GM23338 (cell line): Measurements from ENCODE around the gene CAMKV. TPM values are rescaled to one million over a fixed set of nuclear protein-coding genes. Genes with fewer than 3 reads are reported as not detected.

Experiments used
- ATAC-seq: fragments of 200-7000 bp; cut with Tn5 transposase; 3 replicates; pipeline ENCODE4 v1.9.1; 2020
- DNase-seq: peaks from one replicate; pipeline ENCODE4 v3.0.0-alpha.2; 2015; ENCODE audit warnings: low spot score
- H2AFZ ChIP-seq: fragments of 200-600 bp; sonication (generic); 2 replicates; pipeline ENCODE4 v1.8.0; 2016; ENCODE audit warnings: antibody characterized with exemption, mild to moderate bottlenecking, moderate library complexity
- H3F3A ChIP-seq: fragments of 200-600 bp; sonication (generic); replicated peaks from 2 replicates; pipeline ENCODE4 v1.8.0; 2017; ENCODE audit warnings: antibody characterized with exemption, mixed run types, low read depth
- H3K27ac ChIP-seq: fragments of 200-600 bp; sonication (generic); 2 replicates; pipeline ENCODE4 v1.6.1; 2016; ENCODE audit warnings: low read depth
- H3K27me3 ChIP-seq: fragments of 200-600 bp; sonication (generic); 2 replicates; pipeline ENCODE4 v1.8.0; 2016; ENCODE audit warnings: mild to moderate bottlenecking, mixed run types, moderate library complexity; ENCODE audit not compliant: insufficient read depth
- H3K36me3 ChIP-seq: fragments of 200-600 bp; sonication (generic); 2 replicates; pipeline ENCODE4 v1.8.0; 2016; ENCODE audit warnings: mild to moderate bottlenecking; ENCODE audit not compliant: insufficient read depth
- H3K4me1 ChIP-seq: fragments of 200-600 bp; sonication (generic); 2 replicates; pipeline ENCODE4 v1.8.0; 2016; ENCODE audit warnings: mild to moderate bottlenecking, moderate library complexity; ENCODE audit not compliant: insufficient read depth
- H3K4me2 ChIP-seq: fragments of 200-600 bp; sonication (generic); 2 replicates; pipeline ENCODE4 v1.7.1; 2017; ENCODE audit warnings: mixed run types
- H3K4me3 ChIP-seq: fragments of 200-600 bp; sonication (generic); 2 replicates; pipeline ENCODE4 v1.6.1; 2016; ENCODE audit warnings: mixed run types
- H3K79me2 ChIP-seq: fragments of 200-600 bp; sonication (generic); replicated peaks from 2 replicates; pipeline ENCODE4 v1.8.0; 2017; ENCODE audit warnings: mild to moderate bottlenecking; ENCODE audit not compliant: insufficient read depth
- H3K9me2 ChIP-seq: fragments of 200-600 bp; sonication (generic); 2 replicates; pipeline ENCODE4 v1.8.0; 2017; ENCODE audit not compliant: insufficient read depth
- H4K20me1 ChIP-seq: fragments of 200-600 bp; sonication (generic); replicated peaks from 2 replicates; pipeline ENCODE4 v1.8.0; 2017; ENCODE audit warnings: mild to moderate bottlenecking; ENCODE audit not compliant: insufficient read depth
- H3K27ac Mint-ChIP-seq: 2 replicates; pipeline ENCODE4 v1.8.0; 2020; ENCODE audit warnings: inconsistent platforms, mild to moderate bottlenecking, moderate library complexity, mixed read lengths
- H3K27me3 Mint-ChIP-seq: 3 replicates; pipeline ENCODE4 v1.8.0; 2022; ENCODE audit warnings: low read depth, mild to moderate bottlenecking, moderate library complexity, mixed read lengths, inconsistent platforms; ENCODE audit not compliant: insufficient read depth, poor library complexity
- H3K36me3 Mint-ChIP-seq: 3 replicates; pipeline ENCODE4 v1.8.0; 2021; ENCODE audit warnings: low read depth, mild to moderate bottlenecking, inconsistent platforms, moderate library complexity, mixed read lengths
- H3K4me1 Mint-ChIP-seq: 3 replicates; pipeline ENCODE4 v1.8.0; 2020; ENCODE audit warnings: mild to moderate bottlenecking, inconsistent platforms, mixed read lengths
- H3K4me3 Mint-ChIP-seq: 3 replicates; pipeline ENCODE4 v1.8.0; 2021; ENCODE audit warnings: moderate library complexity, mild to moderate bottlenecking, inconsistent platforms, mixed read lengths
- H3K9me3 Mint-ChIP-seq: 3 replicates; pipeline ENCODE4 v1.8.0; 2020; ENCODE audit warnings: moderate library complexity, mild to moderate bottlenecking, inconsistent platforms, mixed read lengths
- CREB1 ChIP-seq: fragments of 250-450 bp; sonication (Bioruptor Pico); IDR thresholded peaks from 2 replicates; pipeline ENCODE4 v1.5.0; 2020; ENCODE audit warnings: low read depth, mild to moderate bottlenecking, moderate library complexity
- EZH2 ChIP-seq: fragments of 200-600 bp; sonication (generic); IDR thresholded peaks from one replicate; pipeline ENCODE4 v1.8.0; 2017; ENCODE audit warnings: antibody characterized with exemption, mild to moderate bottlenecking, low read depth; ENCODE audit not compliant: unreplicated experiment
- EZH2phosphoT487 ChIP-seq: fragments of 200-600 bp; sonication (generic); IDR thresholded peaks from one replicate; pipeline ENCODE4 v1.8.1; 2018; ENCODE audit warnings: antibody characterized with exemption; ENCODE audit not compliant: unreplicated experiment
- JUNB ChIP-seq: IDR thresholded peaks from one replicate; pipeline ENCODE4 v1.6.1; 2016; ENCODE audit warnings: antibody characterized with exemption; ENCODE audit not compliant: unreplicated experiment
- NANOG ChIP-seq: IDR thresholded peaks from 2 replicates; pipeline ENCODE4 v1.6.1; 2016; ENCODE audit warnings: antibody characterized with exemption, borderline replicate concordance
- POLR2AphosphoS5 ChIP-seq: IDR thresholded peaks from 2 replicates; pipeline ENCODE4 v1.6.1; 2016; ENCODE audit warnings: antibody characterized with exemption, low read depth
- REST ChIP-seq: IDR thresholded peaks from one replicate; pipeline ENCODE4 v1.6.1; 2018; ENCODE audit warnings: antibody characterized with exemption; ENCODE audit not compliant: unreplicated experiment
- STAT1 ChIP-seq: IDR thresholded peaks from one replicate; pipeline ENCODE4 v1.6.1; 2016; ENCODE audit warnings: antibody characterized with exemption; ENCODE audit not compliant: unreplicated experiment
- ZNF114 ChIP-seq: fragments of 250-450 bp; sonication (Bioruptor Pico); IDR thresholded peaks from 2 replicates; pipeline ENCODE4 v1.5.0; 2020; ENCODE audit warnings: mild to moderate bottlenecking, moderate library complexity
- ZNF331 ChIP-seq: fragments of 250-450 bp; sonication (Bioruptor Pico); IDR thresholded peaks from 2 replicates; pipeline ENCODE4 v1.5.0; 2020; ENCODE audit warnings: low read depth, mild to moderate bottlenecking, moderate library complexity
- ZNF462 ChIP-seq: fragments of 250-450 bp; sonication (Bioruptor Pico); IDR thresholded peaks from 2 replicates; pipeline ENCODE4 v1.5.0; 2020; ENCODE audit warnings: mild to moderate bottlenecking, moderate library complexity
- polyA plus RNA-seq: library from polyadenylated mRNA; unstranded; fragments of >200 nt; fragmentation: Nextera tagmentation; extraction: Ambion mirVana; gene quantifications from 2 replicates; pipeline ENCODE4 v1.2.1, GENCODE V29; 2016
- total RNA-seq: library from RNA; depleted of rRNA; stranded (reverse); fragments of >200 nt; shearing (Covaris generic); gene quantifications from 2 replicates; pipeline ENCODE4 v1.2.3, GENCODE V29; 2014
- TF ChIP-seq, protein P1 (sequence below), 2 experiments: fragments of 200-600 bp in 1 of 2; sonication (generic) in 1 of 2; conservative IDR thresholded peaks; 2 replicates each; pipeline versions ENCODE4 v1.5.1 to v1.6.1; 2016 to 2017; ENCODE audit warnings: antibody characterized with exemption in 2 of 2, low read depth in 2 of 2, mild to moderate bottlenecking in 2 of 2, moderate library complexity in 1 of 2
- TF ChIP-seq, protein P2 (sequence below): IDR thresholded peaks from 2 replicates; pipeline ENCODE4 v1.6.1; 2016; ENCODE audit warnings: antibody characterized with exemption

Gene CAMKV
- total and polyA plus RNA-seq, 2 experiments from 2014 or later, result 38.3 to 80.1 TPM

- peaks cover 29% of the 10 kb centered on the region for H3K4me1 Mint-ChIP-seq
- Histone ChIP-seq H3K27me3 (no peaks in the 10 kb centered on the region), H3K4me3 (peak overlapping the region; percentile 45), H3K4me2 (peak overlapping the region; percentile 74), H3K4me1 (peaks cover 23% of the 10 kb centered on the region), H3K36me3 (no peaks in the 10 kb centered on the region), H4K20me1 (no peaks in the 10 kb centered on the region), H3K9me2 (no peaks in the 10 kb centered on the region), H3K79me2 (no peaks in the 10 kb centered on the region), H3F3A (0 out of 2 replicates have a peak, but pooled peaks cover 4% of the 10 kb centered on the region), H3K27ac (no peak overlapping the region), H2AFZ (peak overlapping the region; percentile 95)
- ATAC-seq, result peak; percentile 84
- TF ChIP-seq JUNB, result no peak
- TF ChIP-seq STAT1, result no peak
- no peak for TF ChIP-seq NANOG
- no peak for TF ChIP-seq ZNF114 (CRISPR knock-in tag)
- TF ChIP-seq, protein P1, sequence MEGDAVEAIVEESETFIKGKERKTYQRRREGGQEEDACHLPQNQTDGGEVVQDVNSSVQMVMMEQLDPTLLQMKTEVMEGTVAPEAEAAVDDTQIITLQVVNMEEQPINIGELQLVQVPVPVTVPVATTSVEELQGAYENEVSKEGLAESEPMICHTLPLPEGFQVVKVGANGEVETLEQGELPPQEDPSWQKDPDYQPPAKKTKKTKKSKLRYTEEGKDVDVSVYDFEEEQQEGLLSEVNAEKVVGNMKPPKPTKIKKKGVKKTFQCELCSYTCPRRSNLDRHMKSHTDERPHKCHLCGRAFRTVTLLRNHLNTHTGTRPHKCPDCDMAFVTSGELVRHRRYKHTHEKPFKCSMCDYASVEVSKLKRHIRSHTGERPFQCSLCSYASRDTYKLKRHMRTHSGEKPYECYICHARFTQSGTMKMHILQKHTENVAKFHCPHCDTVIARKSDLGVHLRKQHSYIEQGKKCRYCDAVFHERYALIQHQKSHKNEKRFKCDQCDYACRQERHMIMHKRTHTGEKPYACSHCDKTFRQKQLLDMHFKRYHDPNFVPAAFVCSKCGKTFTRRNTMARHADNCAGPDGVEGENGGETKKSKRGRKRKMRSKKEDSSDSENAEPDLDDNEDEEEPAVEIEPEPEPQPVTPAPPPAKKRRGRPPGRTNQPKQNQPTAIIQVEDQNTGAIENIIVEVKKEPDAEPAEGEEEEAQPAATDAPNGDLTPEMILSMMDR (conservative IDR thresholded peaks at IDR 0.05; ENCODE audit: low read depth in 2 of 2), result no peak
- no peak for TF ChIP-seq POLR2AphosphoS5
- no peak for TF ChIP-seq REST
- no peak for TF ChIP-seq EZH2phosphoT487
- no peak for TF ChIP-seq CREB1 (CRISPR knock-in tag)
- TF ChIP-seq ZNF331, result no peak
- no peak for TF ChIP-seq ZNF462 (CRISPR knock-in tag)
- no peak for TF ChIP-seq EZH2
- TF ChIP-seq, protein P2, sequence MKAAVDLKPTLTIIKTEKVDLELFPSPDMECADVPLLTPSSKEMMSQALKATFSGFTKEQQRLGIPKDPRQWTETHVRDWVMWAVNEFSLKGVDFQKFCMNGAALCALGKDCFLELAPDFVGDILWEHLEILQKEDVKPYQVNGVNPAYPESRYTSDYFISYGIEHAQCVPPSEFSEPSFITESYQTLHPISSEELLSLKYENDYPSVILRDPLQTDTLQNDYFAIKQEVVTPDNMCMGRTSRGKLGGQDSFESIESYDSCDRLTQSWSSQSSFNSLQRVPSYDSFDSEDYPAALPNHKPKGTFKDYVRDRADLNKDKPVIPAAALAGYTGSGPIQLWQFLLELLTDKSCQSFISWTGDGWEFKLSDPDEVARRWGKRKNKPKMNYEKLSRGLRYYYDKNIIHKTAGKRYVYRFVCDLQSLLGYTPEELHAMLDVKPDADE, result no peak
- peak overlapping the region; percentile 18; the same call in 2 of the 3 replicates for H3K4me3 Mint-ChIP-seq
- H3K9me3 Mint-ChIP-seq, result no peaks in the 10 kb centered on the region; the same call in 2 of the 3 replicates
- H3K27ac Mint-ChIP-seq, result no peak overlapping the region
- H3K36me3 Mint-ChIP-seq, result no peaks in the 10 kb centered on the region
- peaks cover 13% of the 10 kb centered on the region for H3K27me3 Mint-ChIP-seq
- DNase-seq, result peak; percentile 73
Observed at GRCh38 chr3:49880581-49881315, 11.0 kb upstream of the CAMKV start.
